D341Med (cell line): ENCODE data around the gene TUBA1B.

Experiments used
- DNase-seq: peaks from one replicate; pipeline ENCODE4 v3.0.0; 2012; ENCODE audit warnings: low spot score

The TUBA1B gene

DNA sequence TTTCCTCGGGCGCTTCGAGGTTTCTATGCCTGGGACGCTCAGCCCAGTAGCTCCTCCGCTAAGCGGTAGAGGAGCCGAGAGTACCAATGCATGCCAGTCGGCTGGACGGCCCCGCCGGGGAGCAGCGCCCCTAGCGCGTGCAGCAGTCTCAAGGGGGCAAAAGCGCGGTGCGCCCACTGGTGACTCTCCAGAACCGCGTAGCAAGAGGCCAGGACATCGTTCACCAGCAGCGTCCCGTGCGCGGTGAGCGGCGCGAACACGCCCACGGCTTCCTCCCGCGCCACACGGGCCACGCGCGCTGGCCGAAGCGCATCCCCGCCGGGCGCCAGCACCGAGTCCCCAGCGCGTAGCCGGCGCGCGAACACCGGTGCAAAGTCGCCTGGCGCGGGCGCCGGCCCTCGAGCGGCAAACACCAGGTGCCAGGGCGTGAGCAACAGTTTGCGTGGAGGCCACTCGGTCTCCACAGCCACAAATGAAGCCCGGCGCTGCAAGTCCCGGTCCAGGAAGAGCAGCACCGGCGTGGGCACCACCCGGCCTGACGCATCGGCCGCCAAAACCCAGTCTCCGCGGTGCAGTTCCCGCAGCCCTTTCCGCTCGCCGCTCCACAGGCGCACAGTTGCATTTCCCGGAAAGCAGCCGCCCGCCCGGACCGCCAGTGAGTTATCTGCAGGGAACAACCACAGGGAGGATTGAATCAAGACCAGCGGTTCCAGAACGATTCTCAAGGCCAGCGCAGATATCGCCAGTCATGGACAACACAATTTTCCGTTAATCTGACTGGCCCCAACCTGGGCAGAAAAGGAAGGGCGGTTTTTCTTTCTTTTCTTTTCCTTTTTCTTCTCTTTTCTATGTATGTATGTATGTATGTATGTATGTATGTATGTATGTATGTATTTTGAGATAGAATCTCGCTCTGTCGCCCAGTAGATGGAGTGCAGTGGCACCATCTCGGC, 41.1 kb downstream of the TUBA1B start:
- DNase-seq, result no peak

DNA sequence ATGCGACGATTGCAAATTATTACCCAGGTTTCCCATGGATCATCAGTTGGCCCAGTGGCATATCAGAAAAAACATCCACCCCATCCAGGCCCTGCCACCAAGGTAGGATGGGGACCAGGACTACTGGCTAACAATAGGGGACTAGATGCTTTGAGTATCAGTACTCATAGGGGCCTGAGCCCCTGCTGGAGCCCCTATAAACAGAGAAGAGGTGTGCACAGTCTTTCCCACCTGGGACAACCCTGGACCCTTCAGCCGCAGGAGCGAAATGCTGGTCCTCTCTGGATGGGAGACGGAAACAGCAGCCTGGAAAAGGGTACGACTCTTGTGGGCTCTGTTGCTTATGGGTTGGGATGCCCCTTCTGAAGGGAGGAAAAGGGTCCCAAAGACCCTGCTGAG, 42.3 kb downstream of the TUBA1B start:
- DNase-seq, result no peak

DNA sequence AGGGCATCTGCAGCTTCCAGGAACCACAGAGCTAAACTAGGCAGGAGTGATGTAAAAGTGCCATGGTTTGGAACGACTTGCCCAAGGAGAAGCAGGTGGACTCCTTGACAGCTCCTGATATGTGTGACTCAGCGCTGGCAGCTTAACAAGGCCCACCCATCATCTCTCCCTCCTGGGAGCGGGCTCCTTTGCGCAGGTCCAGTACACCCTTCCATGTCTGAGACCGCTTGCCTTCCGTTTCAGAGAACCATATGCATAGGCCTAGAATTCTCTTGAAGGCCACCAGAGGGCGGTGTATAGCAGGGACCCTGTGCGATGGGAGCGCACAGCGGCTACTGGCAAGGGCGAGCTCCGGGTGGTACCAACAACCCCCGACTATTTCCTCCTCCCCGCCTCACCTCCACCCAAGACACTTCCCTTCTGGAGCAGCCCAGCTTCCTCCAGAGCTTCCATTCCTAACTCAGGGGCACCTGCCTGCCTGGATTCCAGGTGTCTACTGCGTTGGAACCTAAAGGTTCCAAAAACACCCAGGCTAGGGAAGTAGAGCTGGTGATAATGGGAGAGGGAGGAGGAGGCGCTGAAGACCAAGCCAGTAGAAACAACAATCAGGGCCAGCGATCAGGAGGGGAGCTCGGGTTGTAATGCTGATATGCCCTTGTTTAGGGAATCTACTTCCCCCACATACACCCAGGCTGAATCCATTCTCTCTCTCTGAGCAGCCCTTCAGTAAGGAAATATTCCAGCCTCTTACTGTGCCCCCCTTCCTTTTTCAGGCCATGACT, 42.9 kb downstream of the TUBA1B start:
- peak; percentile 88 for DNase-seq

DNA sequence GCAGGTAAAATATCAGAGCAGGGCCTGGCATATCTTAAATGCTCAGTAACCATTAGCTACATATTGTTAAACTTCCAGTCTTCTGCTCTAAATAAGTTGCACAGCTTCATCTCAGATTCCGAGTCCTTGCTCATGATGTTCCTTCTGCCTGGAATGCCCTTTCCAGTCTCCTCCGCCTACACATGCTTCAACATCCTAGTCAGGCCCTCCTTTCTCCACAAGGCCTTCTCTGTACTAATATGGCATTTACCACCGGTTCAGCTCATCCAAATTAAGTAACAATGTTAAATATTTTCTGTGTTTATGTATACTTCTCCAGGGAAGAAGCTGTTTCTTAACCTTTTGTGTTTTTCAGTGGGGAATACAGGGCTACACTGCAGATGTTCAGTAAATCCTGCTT, 45.1 kb downstream of the TUBA1B start:
- DNase-seq, result no peak

DNA sequence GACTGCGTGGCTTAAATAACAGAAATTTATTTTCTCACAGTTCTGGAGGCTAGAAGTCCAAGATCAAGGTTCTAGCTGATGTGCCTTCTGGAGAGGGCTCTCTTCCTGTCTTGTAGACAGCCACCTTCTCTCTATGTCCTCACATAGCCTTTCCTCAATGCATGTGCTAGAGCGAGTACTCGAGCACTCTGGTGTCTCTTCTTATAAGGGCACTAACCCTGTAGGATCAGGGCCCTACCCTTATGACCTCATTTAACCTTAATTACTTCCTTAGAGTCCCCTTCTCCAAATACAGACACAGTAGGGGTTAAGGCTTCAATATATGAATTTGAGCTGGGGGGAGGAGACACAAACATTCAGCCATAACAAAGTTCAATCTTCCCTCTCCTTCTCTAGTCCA, 46.8 kb downstream of the TUBA1B start:
- no peak for DNase-seq

DNA sequence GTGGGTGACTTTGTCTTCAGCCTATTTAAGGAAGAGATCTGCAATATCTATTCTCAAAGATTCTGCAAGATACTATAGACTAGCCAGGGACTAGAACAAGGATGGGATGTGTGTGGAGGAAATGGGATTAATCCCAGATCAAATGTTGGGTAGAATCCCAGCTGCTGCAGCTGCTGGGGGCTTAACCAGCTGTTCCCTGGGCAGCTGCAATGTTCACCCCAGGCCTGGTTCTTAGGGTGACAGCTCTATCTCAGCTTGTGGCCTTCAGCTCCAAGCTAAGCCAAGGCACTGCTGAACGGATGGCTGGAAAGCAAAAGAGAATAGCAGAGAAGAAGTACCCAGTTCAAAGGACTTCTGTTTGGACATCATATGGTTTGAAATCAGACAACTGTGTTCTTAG, 51.4 kb downstream of the TUBA1B start:
- no peak for DNase-seq
